NCI-H2227 (cell line): ENCODE measurements around the gene TCEA3.

Experiments used
- DNase-seq: peaks from one replicate; lab custom pipeline; 2025; ENCODE audit not compliant: unreplicated experiment; lab: John Stamatoyannopoulos, UW

The TCEA3 gene

GRCh38 chr1:23369335-23370013 lies 55.1 kb downstream of the TCEA3 start, which contains the start of gene ZNF436:
TSS of gene ZNF436 (minus strand) at chr1:23369836. CDS start at chr1:23368005, 1,831 bp downstream.
- DNase-seq, result peak; percentile 93

GRCh38 chr1:23368562-23369334 lies 55.8 kb downstream of the TCEA3 start:
- peak; percentile 96 for DNase-seq

DNA sequence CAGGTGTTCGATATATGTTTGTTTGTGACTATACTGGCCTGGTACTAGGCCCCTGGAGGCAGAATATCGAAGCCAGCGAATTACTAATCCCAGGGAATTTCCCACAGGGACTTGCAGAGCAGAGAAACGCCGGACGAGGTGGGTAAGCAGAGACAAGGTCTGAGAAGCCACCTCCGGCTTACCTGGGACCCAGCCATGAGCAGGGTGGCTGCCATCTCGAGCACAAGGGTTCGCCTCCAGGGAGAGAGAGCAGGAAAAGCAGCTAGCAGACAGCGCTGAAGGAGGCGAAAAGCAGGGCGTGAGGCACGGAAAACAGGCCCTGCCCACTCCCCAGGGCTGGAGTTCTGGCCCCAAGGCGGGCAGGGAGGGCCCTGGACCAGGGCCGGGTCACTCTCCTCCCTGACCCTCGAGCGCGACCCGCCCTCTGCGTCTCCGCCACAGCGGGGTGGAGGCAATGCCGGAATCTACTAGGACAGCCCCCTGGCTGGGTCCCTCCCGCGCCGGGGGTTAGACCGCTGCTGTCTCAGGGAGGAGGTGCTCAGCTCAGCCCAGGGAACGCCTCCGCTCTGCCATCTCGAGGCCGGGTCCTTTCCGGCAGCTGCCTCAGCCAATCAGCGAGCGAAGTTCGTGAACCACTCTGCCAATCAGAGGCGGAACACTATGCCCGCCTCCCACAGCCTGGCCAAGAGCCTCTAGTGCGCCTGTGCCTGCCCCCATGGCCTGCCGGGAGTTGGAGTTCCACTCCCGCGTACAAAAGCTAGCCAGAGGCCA lies 56.6 kb downstream of the TCEA3 start:
- DNase-seq, result peak; percentile 99

DNA sequence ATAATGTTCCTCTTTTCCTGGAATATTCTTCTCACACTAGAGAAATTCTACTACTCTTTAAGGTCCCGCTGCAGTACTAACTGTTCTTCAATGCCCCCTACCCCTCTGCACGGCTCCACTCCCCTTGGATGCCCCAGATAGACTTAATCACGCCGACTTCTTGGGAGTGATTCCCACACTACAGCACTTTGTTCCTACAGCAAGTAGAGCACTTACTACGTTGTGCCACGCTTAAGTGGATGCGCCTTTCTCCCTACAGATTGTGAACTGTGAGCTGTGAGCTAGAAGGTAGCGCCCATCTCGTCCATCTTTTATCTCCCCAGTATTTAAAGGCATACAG lies 57.1 kb downstream of the TCEA3 start:
- peak; percentile 30 for DNase-seq

DNA sequence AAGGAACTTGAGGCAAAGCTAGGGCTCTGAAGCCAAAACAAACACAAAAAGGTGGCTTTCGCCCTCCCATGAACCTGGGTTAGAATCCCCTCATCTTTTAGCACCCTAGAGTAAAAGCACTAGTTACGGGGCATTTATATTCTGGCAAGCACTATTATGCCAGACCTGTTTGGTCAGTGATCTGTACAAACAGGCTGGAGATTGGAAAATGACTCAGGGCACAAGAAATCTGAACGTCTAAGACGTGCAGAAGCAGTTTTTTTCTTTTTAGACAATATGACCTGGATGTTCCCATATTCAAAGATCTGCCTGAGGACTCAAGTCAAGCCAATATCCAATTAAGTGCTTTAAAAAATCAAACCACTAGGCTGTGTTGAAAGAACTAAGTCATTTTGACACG lies 58.0 kb downstream of the TCEA3 start:
- no peak for DNase-seq

DNA sequence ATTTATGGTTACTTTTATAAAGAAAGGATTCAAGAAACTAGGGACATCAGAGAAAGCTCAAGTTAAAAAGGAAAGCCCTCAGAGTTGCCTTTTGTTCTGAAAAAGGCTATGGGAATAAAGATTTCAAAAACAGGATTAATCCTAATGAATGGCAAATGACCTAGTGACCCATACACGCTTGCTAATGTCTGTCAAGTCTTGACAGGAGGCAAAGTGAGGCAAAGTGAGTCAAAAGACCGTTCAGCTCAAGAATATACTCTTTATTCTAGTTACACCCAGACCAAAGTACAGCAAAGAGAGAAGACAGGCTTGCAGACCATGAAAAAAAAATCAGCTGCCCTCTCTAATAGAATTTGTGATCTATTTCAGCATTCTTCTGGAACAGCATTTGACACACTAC lies 58.4 kb downstream of the TCEA3 start:
- no peak for DNase-seq

- DNase-seq, result no peak
Measured at GRCh38 chr1:23362218-23362713, 62.3 kb downstream of the TCEA3 start.

DNA sequence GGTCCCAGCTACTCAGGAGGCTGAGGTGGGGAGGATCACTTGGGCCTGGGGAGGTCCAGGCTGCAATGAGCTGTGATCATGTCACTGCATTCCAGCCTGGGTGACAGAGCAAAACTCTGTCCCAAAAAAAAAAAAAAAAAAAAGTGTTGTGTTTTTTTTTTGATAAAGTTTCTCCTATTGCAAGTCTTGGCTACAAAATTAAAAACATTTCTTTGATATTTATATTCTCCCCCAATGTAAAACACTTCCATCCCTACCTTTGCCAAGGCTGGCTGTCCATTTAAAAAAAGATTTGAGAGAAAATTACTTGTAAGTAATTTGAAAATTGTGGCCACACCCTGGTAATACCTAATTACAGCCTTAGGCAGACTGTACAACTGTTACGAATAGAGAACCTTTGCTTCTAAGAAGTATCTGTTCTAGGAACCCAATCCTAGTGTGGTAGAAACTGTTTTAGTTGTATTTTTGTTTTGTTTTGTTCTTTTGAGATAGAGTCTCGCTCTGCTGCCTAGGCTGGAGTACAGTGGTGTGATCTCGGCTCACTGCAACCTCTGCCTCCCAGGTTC lies 66.2 kb downstream of the TCEA3 start:
- DNase-seq, result no peak

GRCh38 chr1:23357138-23357908 lies 67.2 kb downstream of the TCEA3 start:
- DNase-seq, result no peak

DNA sequence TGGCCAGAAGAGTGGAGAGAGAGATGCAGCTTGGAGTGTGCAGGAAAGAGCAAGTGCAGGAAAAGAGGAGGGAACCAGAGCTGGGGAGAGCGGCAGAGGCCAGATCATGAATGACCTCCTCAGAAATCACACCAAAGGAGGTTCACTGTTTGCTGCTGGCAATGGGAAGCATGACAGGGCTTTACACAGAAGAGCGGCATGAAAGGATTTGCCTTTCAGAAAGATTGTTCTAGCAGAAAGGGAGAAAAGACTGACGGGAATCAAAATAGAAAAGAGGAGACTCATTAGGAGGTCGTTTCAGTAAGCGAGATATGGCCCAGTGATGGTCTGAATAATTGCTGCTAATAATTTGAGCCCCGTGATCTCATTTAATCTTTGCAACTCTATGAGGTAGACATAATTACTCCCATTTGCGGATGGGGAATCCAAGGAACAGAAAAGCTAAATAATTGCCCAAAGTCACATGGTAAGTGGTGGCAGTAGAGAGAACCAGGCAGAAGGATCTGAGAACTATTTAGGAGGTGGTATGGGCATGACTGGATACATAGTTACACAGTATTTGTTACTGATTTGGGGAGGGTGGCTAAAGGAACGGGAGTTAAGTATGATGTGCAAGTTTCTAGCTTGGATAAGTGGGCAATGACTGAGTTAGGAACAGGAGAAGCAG lies 67.9 kb downstream of the TCEA3 start:
- DNase-seq, result no peak

DNA sequence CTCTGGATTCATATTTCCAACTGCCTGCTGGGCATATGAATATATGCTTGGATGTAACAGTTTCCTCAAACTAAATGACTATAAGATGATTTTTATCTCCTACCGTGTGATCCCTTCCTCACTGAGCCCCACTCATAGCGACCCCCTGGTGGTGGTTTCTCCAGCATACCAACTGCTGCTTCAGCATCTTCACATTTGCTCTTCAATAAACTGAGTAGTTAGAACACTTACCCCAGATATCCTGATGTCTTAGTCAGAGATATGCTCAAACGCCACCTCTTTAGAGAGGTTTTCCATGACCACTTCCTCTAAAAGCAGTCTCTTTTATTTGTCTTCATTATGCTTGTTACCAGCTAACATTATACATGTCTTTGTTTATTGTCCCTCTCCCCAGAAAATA lies 70.3 kb downstream of the TCEA3 start:
- DNase-seq, result no peak

GRCh38 chr1:23352096-23352695 lies 72.4 kb downstream of the TCEA3 start:
- DNase-seq, result no peak

DNA sequence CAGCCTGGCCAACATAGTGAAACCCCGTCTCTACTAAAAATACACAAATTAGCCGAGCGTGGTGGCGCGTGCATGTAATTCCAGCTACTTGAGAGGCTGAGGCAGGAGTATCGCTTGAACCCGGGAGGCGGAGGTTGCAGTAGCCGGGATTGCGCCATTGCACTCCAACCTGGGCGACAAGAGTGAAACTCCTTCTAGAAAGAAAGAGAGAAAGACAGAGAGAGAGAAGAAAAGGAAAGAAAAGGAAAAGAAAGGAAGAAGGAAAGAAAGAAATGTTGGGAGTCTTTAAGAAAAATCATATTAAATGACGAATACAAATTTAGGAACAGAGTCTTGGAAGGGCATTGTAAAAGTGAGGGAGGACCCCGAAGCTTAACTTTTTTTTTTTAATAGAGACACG lies 78.6 kb downstream of the TCEA3 start:
- DNase-seq, result no peak

GRCh38 chr1:23344987-23345472 lies 79.5 kb downstream of the TCEA3 start:
- DNase-seq, result peak; percentile 70

- peak; percentile 100 for DNase-seq
Measured at GRCh38 chr1:23344111-23344986, 80.2 kb downstream of the TCEA3 start, which contains the start of gene HNRNPR. TSS of gene HNRNPR (minus strand) at chr1:23344284. CDS start at chr1:23341008, 3,276 bp downstream.

GRCh38 chr1:23343221-23344110 lies 81.1 kb downstream of the TCEA3 start:
- DNase-seq, result peak; percentile 81

GRCh38 chr1:23341931-23342692 lies 82.4 kb downstream of the TCEA3 start:
- no peak for DNase-seq
